NCI-H446 treated with DMSO at 0.1 percent for 48 hours (cell line): ENCODE results near the gene RASGRF1.
A peak's percentile ranks its signal among the peaks of the same experiment; 100 is the strongest.

Source experiments
- DNase-seq: peaks from one replicate; lab custom pipeline; 2025; lab: John Stamatoyannopoulos, UW

The RASGRF1 gene

DNA sequence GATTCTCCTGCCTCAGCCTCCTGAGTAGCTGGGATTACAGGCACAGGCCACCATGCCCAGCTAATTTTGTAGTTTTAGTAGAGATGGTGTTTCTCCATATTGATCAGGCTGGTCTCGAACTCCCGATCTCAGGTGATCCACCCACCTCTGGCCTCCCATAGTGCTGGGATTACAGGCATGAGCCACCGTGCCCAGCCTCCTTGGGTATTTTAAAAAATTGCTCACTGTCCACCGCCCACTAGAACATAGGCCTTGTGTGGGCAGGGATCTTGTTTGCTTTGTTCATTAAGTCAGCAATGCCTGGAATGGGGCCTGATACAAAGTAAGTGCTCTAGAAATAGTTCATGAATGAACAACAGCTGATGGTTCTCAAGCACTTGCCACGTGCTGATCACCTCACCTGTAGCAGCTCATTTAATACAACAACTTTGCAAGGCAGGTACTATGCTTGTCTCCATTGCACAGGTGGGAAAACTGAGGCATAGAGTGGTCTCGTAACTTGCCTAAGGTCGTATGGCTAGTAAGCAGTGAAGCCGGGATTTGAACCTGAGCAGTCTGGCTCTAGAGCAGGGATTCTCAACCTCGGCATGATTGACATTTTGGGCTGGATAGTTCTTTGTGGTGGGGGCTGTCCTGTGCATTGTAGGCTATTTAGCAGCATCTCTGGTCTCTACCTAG, 133.0 kb downstream of the RASGRF1 start:
- no peak for DNase-seq

DNA sequence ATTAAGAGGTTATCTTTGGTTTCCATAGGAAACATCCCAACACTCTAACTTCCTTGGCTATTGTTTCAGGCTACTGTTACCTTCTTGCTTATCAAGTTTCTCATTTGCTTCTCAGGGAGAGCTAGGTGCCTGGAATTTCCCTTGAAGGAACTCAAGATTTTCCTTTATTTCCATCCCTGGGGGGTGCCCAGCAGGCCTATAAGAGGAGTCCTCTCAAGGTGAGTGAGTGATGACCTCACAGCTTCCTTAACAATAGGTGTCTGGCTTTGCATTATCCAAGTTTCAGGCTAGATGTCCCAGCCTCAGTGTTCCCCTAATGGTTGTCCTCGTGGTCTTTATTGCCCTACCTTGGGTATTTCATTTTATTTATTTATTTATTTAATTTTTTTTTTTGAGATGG, 133.6 kb downstream of the RASGRF1 start:
- no peak for DNase-seq

DNA sequence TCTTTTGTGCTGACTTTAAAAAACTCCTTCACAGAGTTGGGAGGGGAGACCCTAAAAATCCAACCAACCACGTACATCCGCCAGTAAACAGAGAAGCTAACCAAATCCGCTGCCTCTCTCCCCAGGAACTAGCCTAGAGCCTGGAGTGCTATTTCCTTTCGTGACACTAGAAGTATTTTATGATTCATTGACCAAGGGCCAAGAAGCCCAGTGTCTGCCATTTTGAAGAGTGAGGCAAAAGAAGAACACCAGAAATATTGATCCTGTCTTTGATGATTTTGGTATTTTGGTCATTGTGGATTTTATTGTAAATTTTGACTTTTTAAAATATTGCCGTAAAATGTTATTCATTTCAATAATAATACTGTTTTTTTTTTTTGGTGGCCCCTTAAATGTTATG, 135.2 kb downstream of the RASGRF1 start:
- no peak for DNase-seq

DNA sequence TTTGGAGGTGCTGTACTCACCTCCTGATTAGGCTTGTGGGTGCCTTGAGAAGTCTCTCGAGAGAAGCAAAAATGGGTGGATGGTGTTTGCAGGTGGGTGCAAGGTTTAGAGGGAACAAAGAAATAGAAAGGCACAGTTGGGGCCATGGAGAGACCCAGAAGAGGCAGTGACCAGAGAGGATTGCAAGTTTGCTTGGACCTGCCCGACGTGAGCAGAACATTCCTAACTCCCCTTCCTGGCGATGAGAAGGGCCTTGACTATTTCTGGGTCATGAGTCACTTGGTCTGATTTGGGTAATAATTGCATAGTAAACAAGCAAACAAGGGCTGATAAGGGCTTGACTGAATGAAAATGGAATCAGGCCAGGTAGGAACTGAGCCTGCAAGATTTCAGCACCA, 138.7 kb downstream of the RASGRF1 start:
- DNase-seq, result no peak

DNA sequence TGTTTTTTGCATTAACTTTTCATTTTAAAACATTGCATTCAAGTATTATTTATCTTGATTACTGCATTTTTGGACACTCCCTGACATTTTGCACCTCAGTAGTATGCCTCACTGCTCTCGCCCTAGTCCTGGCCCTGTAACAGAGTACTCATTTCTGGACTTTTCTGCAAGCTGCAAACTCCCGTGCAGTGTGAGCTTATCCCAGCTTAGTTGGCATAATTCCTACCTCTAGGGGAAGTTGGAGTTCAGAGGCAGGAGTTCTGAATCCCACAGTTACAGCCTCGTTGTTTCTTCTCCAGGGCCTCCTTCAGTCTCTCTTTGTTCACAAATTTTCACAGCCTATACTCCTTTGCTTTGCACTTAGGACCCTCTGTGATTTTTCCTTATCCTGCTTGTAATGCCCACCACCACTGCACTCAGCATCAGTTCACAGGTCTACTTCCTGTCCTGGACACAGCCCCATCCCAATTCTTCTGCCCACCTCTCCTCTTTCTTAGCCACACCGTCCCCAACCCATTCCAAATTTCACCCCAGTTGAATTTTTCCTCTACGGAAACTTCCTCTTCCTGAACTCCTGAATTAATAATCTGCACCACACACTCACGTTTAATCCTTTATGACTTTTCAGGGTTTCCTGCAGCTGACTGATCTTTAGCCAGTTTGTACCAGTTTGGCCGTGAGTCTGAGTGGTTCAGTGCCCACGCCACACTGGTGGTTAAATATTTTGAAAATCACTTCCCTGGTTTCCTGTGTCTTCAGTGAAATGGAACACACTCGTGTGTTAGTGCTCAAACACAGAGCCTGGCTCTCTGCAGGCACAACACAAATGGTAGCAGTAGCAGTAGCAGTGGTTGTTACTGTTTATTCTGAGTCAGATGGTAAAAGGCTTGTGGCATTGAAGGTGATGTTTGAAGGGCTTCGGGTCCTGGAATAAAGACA, 139.4 kb downstream of the RASGRF1 start:
- no peak for DNase-seq

DNA sequence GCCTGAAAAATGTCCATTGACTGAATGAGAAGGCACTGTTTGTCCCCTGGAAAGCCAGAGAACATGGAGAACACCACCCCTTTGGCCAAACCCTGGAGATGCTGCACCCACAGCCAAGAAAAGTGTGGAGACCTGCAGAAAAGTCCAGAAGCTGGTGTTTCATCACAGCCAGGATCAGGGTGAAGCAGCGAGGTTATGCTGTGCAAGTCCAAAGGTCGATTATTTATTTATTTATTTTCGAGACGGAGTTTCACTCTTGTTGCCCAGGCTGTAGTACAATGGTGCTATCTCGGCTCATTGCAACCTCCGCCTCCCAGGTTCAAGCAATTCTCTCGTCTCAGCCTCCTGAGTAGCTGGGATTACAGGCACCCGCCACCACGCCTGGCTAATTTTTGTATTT, 140.2 kb downstream of the RASGRF1 start:
- DNase-seq, result no peak

DNA sequence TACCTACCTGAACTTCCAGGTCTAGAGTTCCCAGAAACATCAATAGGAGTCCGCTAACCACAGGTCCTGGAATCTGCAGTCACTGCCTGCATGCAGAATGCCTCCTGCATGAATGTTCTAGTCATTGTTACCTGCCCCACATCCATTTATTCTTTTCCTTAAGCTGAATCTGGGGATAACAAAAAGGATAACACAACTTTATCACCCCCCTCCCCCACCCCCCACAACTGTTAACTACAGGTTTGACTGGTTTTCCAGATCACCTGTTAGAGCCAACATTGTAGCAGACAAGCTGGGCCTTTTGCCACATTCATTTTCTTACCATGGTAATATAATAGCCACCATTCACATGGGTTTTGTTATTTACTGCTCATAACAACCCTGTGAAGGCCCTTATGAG, 141.1 kb downstream of the RASGRF1 start:
- DNase-seq, result no peak

DNA sequence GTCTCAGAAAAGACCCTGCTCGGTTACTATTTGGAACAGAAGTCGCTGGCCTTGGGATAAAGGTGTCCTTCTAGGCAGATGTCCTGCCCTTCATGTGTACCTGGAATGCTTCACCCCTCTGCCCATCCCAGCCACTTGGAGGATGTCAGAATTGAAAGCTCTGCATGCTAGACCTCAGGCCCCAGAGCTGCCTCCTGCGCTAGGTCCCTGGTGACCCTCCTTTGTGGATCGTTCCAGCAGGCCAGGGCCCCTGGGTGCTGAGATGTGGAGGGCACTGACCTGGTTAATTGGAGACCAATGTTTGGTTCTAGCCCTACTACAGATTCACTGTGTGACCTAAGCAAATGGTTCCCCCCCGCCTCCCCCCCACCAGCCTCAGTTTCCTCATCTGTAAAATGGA, 143.1 kb downstream of the RASGRF1 start:
- DNase-seq, result no peak

DNA sequence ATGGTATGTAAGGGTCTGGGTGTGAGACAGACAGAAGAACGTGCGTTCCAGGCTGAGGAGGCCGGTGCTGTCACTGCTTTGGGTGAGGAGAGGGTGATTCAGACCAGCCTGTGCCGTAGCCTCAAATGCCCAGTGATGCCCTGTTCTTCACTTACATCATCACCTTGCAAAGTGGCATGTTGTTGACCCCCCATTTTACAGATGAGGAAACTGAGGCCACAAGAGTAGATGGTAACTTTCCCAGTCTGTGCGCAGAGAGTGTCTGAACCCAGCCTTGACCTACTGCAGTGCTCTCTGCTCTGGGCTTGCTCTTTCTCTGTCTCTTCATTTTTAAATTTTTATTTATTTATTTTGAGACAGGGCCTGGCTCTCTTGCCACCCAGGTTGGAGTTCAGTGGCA, 144.1 kb downstream of the RASGRF1 start:
- no peak for DNase-seq

DNA sequence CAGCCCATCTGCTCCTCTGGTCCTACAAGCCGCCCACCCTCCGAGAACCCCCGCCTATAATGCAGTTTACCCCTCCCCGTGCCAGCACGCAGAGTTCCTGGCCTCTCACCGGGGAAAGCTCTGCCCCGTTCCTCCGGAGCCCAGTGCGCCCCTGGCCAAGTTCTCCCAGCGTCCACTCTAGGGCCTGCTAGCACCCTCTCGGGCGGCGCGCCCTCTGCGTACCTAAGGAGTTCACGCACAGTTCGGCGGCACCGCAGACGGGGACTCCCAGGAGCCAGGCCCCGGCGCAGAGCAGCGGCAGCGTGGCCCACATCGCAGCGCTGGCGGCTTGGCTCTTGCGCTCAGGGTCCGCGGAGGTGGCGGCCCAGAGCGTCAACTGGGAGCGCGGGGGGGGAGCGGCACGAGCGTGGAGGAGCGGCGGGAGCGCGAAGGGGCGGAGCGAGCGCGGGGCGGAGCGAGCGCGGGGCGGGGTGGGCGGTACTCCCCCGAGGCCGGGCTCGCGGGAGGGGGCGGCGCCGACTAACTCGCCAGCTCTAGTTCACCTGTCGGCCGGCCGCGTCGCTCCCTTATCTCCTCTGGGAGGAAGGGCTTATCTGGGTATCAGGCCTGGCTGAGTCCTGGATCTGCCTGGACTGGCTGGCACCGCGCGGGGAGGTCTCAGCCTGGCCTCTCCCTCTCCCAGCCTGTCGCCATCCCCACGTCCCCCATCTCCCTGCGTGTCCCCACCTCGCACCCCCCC, 145.7 kb downstream of the RASGRF1 start, which contains the start of gene CTSH:
TSS of gene CTSH (minus strand) at position 378 of the 739 bp plus-strand sequence. CDS start at position 313, 65 bp downstream.
- DNase-seq, result no peak

DNA sequence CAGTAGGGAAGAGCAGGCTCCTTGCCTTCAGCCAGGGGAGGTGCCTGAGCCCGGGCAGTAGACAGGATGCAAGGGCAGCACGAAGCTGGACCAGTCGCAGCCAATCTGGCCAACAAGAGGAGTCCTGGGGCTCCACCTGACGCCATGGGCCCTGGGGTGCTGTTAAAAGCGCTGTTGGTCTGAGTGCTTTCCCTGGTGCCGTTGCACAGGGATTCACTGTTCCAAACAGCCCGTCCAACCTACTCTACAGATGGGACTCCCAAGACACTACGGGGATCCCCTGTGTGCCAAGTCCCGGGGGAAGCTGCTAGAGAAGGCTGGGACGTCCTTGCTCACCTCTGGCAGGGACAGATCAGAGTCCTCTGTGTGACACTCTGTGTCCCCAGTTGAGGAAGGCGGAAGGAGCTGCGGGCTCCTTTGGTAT, 146.4 kb downstream of the RASGRF1 start:
- no peak for DNase-seq

DNA sequence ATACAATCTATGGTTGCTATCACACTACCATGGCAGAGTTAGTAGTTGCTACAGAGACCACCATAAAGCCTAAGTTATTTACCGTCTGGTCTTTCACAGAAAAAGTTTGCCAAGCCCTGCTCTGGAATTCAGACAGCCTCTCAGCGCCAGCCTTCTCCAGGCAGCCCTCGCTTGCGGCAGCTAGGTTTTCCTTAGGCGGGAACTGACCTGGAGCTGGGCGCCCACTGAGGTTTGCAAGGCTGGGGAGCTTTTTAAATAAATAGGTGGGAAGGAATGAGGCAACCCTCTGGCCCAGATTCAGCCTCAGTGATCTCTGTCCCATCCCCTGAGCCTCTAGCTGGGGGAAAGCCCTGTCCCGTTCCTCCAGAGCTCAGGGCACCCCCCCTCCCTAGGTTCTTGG, 146.9 kb downstream of the RASGRF1 start:
- no peak for DNase-seq

DNA sequence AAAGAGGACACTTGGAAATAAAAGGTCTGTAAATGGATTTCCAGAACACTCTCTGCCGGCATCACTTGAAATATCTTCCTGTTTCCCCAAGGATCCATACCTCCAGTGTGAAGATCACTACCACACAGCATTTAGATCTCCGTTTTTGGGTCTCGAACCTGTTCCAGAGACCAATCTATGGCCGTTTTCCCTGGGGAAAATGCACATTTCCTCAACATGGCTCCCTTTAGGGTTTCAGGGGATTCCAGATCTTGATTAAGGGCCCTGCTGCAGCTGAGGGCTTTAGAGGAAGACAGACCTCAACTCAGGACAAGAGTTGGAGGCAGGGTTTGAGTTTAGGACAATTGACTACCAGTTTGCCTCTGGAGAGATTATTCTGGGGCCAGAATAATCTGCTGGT, 147.8 kb downstream of the RASGRF1 start:
- DNase-seq, result no peak

DNA sequence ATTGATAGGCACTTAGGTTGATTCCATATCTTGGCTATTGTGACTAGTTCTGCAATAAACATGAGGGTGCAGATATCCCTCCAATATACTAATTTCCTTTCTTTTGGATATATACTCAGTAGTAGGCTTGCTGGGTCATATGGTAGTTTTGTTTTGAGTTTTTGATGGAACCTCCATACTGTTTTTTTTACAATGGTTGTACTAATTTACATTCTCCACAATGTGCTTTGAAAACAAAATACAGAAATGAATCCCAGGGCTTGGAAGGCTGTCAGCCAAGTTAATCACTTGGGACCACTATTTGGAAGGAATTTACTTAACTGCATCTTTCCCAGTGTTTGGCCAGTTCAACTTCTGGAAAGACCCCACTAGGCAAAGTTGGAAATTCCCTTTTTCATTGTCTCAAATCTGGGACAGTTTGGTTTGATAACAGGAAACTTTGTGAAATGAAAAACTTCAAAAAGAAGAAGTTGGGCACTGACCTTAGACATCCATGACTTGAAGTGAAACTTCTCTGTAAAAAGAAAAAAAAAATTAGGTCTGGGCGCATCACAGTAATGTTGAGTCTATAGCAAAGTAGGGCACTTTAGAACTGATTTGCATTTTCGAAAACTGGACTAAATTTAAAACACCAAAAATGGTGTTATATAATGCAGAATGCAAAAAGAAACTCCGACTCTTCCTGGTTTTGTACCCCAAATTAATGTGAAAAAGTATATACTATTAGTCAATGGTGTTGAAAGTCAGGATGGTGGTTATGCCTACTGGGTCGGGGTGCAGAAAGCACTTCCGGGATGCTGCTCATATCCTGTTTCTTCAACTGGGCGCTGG, 151.7 kb downstream of the RASGRF1 start:
- no peak for DNase-seq

DNA sequence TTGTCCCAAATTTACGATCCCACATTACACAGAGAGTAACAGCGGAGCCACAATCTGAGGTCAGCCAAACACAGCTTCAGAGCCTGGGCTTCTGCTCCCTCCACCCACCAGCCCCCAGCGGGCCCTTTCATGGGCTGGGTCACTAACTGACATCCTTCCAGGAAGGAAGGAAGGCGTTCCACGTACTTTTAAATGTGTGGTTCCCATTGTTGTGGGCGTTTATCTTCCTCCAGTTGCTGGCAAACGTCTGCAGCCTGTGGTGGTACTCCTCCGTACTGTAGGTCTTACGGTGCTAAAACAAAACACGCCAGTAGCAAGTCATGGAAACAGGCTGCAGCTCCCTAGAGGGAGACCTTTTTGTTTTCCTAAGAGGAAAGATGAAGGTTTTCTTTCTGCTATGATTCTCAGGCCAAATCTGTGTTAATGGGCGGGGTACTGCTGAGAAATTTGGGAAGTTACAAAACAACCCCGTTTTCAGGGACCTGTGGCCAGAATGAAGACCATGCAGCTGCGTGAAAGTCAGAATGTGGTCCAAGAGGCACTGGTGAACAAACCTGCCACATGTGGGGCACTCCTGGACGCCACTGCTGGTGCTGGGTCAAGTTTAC, 153.3 kb downstream of the RASGRF1 start:
- DNase-seq, result no peak

DNA sequence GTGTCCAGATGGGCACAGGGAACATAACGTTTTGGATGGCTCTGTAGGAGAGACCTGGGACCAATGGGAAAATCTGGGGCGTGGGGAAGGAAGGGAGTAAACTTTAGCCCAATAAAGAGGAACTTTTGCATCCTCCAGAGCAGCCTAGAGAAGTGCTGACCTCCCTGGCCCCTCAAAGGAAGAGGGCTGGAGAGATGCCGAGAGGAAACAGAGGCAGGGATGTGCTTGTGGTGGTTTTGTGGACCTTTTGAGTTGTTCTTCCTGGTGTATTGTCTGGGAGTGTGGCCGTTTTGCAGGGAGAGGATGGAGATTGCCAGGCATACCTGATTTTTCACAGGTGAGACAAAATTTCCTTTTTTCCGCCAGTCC, 155.9 kb downstream of the RASGRF1 start:
- no peak for DNase-seq

DNA sequence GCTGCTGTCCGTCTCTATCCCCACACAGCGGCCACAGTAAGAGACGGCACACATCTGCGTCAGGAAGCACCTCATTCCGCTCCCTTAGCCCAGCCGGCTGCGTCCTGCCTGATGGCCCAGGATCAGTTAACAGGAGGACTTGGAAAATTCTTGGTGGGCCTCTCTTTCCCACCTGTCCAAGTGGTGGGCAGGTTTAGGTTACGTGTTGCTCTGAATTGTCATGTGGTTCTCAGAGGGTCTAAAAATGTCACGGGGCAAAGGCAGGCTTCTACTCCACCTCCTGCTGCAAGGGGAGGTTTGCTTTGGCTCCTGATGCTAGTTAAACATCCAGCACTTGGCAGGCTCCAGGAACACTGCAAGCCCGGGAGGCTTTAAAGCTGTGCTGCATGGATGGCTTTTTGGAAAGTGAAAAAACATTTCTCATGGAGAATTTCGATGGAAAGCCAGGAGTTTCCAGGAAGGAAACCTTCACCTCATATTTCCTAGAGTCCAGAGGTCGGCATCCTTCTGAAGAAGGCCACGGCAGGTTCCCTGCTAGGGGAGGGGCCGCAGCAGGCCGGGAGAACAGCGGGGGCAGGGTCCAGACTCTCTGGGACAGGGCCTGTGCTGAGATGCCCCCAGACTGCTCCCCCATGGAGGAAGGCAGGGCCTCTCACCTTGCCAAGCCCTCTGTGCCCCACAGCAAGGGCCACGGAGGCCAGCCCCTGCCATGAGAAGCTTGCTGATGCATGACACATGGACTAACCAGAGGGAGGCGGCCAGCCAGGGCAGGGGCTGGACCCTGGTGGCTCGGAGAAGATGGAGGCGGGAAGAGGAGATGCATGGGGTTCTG, 156.5 kb downstream of the RASGRF1 start:
- peak; percentile 14 for DNase-seq

DNA sequence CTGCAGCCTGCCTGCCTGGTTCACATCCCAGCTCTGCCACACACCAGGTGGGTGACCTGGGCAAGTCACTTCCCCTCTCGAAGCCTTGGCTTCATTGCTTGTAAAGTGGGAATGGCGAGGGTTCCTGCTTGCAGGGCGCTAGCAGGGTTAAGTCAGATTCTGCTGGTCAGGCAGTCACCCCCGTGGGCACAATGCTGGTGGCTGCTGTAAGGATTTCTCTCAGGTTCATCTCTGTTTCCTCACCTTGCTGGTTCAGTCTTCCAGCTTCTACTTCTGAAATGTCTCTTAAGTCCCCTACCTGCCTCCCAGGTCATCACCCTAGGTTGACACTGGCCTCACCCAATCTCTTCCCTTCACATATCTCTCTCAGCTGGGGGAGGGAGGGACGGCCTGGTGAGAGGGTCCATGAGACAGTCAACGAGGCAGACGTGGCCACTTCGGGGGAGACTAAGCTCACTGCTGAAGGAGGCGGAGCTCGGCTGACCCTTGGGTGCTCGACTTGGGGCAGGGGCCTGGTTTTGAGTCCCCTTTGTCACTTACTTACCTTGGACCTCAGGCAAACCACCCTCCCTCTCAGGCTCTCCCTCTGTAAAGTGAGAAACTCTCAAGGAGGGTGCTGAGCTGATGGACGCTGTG, 157.3 kb downstream of the RASGRF1 start:
- DNase-seq, result no peak

DNA sequence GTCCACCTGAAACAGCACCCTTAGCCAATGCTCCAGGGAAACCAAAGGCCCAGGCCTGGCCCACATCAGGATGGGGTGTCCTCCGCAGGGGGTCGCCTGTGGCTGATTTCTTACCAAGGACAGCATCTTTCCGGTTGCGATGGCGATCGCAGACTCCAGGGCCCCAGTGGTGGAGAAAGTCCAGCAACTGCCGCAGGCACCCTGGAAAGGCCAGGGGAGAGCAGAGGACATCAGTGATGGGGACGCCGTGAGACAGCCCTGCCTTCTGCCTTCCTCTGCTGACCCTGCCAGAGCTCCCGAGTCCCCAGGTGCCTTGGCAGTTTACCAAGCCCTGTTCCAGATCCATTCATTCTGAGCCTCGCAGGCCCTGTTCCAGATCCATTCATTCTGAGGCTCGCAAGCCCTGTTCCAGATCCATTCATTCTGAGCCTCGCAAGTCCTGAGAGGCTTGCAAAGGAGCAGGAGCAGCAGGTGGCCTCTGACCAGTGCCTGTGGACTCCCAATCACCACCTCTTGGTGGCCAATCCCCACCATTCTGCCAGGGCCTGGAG, 158.2 kb downstream of the RASGRF1 start:
- DNase-seq, result no peak
